ENCODE measurements around the gene BICRAL. TPM values are rescaled to one million over a fixed set of nuclear protein-coding genes. Genes with fewer than 3 reads are reported as not detected.
"Not testable (repeated sequence)": the region's sequence is repeated elsewhere in the genome, so short reads cannot be mapped to it uniquely, and the experiment has no call there.

BICRAL gene
- total RNA-seq, 3 donors from 2014 or later: 7.6 to 8.5 (median 8.2) TPM

DNA sequence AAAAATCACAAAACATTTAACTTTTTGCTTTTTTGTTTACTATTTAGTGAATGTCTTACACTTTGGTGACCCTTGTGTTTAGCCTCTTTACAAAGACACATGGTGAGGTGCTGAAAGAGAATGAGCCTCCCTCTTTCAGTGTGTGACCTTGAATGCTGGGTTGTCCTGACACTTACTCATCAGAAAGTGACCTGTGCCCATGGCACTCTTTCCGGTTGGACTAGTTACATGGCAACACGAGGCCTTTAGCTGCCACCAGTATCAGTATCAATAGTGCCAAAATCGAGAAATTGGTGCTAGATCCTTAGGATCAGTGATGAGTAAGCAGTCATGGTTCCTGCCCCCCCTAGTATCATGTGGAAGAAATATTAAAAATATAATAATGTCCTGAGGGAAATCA lies 95.8 kb downstream of the BICRAL start:
- Mint-ChIP-seq H3K27me3 (ENCODE audit: low read depth) (no peaks in the 10 kb centered on the region), H3K4me1 (ENCODE audit: low read depth) (peaks cover 13% of the 10 kb centered on the region), H3K9me3 (no peaks in the 10 kb centered on the region), H3K4me3 (peak overlapping the region; percentile 61), H3K36me3 (ENCODE audit: insufficient read depth) (peaks cover 12% of the 10 kb centered on the region)
- ATAC-seq: no peak
- DNase-seq: no peak

DNA sequence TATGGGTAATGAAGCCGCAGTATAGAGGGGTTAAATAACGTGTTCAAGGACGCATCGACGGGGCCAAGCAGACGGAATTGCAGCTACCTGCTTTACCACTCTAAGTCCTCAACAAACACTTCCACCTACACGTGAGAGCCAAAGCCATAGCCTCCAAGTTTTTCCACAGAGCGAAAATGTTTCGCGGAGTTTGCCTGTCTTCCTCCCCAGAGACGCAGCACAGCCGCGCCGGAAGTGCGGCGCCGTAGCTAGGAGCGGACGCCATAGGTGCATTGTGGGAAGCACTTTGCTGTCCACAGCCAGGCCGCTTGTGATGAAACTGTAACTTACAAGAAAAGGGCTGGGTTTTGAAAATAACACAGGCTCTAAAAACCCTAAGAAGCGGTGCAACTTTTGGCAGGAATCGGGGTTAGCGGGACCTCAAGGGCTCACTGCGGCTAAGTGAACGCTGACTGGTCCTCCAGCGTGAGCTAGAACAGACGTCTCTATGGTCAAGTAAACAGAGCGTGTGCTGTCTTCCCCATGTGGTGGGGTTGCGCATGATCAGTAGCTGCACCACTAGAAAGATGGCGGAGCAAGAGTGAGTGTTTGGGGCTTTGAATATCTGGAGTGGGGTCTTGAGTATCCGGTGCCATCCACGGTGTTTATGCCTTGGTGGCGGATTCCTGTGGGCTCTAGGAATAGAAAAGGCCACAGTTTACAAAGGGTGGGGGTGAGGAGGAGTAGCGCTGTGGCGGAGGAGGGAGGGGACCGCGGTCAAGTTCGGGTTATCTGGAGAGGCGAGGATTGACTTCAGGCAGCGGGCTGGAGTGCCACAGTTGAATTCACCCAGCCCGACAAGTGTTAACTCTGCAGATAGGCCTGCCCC lies 97.8 kb downstream of the BICRAL start, which contains the start of gene RPL7L1:
Gene RPL7L1, plus strand, starts transcription at position 245 of the 868 bp plus-strand sequence. Its CDS starts 295 bp downstream, at position 540.
- Mint-ChIP-seq H3K27me3 (ENCODE audit: low read depth) (no peaks in the 10 kb centered on the region), H3K9me3 (no peaks in the 10 kb centered on the region), H3K4me1 (ENCODE audit: low read depth) (peaks cover 23% of the 10 kb centered on the region), H3K4me3 (peak within 1 kb of the TSS; percentile 100), H3K36me3 (ENCODE audit: insufficient read depth) (peaks cover 26% of the 10 kb centered on the region)
- ATAC-seq (peak; percentile 94 to 95), DNase-seq (peak; percentile 75)

DNA sequence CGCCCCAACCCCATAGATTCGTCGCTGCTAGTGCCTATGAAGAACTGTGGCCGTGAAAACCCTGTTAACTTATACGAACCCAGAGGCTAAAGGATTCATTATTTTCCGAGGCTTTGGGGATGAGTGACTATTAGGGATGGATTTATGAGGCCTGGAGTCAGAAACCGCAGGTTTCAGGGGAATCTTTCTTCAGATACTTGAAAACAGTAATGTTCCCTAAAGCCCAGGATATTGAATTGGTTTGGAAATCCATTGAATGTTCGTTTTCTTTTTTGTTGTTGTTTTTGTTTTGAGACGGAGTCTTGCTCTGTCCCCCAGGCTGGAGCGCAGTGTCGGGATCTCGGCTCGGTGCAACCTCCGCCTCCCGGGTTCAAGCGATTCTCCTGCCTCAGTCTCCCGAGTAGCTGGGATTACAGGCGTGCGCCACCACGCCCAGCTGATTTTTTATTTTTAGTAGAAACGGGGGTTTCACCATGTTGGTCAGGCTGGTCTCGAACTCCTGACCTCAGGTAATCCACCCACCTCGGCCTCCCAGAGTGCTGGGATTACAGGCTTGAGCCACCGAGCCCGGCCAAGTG lies 98.5 kb downstream of the BICRAL start:
- ATAC-seq: not testable (repeated sequence)

DNA sequence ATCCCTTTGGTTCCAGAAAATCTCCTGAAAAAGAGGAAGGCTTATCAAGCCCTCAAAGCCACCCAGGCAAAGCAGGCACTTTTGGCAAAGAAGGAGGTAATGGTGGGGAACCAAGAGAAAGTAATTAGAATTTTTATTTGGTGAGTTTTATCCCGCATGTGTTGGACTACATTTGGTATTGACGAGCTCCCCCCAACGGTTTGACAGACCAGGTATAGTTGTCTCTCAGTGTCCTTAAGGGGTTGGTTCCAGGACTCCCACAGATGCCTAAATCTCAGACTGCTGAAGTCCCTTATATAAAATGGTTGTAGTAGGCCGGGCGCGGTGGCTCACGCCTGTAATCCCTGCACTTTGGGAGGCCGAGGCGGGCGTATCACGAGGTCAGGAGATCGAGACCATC lies 99.0 kb downstream of the BICRAL start:
- not testable (repeated sequence) for H3K9me3 Mint-ChIP-seq; DNase-seq; ATAC-seq; H3K27me3 Mint-ChIP-seq (ENCODE audit: low read depth)
- peak overlapping the region; percentile 100 for H3K4me3 Mint-ChIP-seq
- peaks cover 33% of the 10 kb centered on the region for H3K36me3 Mint-ChIP-seq (ENCODE audit: insufficient read depth)
- peaks cover 23% of the 10 kb centered on the region for H3K4me1 Mint-ChIP-seq (ENCODE audit: low read depth)

More for the DNA sequence above, 98.5 kb downstream of the BICRAL start:
- Mint-ChIP-seq H3K4me3 (peak overlapping the region; percentile 100), H3K36me3 (ENCODE audit: insufficient read depth) (peaks cover 29% of the 10 kb centered on the region), H3K4me1 (ENCODE audit: low read depth) (peaks cover 23% of the 10 kb centered on the region)
- H3K27me3 Mint-ChIP-seq (ENCODE audit: low read depth); DNase-seq; H3K9me3 Mint-ChIP-seq: not testable (repeated sequence)

DNA sequence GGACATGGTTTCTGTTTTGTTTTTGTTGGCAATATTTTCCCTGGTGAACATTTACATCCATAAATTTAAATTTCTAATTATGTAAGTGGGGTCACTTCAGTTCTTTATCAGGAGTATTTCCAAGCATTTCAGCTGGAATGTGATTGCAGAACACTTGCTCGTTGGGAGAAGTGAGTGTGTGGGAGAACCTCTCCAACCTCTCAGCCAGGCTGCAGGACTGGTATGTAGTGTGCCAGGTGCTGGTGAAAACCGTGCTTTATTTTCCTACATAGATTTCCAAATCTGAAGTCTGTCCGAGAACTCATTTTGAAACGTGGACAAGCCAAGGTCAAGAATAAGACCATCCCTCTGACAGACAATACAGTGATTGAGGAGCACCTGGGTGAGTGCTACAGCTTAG lies 103.8 kb downstream of the BICRAL start:
- Mint-ChIP-seq H3K36me3 (ENCODE audit: insufficient read depth) (peaks cover 29% of the 10 kb centered on the region), H3K4me3 (no peak overlapping the region)
- ATAC-seq: no peak

DNA sequence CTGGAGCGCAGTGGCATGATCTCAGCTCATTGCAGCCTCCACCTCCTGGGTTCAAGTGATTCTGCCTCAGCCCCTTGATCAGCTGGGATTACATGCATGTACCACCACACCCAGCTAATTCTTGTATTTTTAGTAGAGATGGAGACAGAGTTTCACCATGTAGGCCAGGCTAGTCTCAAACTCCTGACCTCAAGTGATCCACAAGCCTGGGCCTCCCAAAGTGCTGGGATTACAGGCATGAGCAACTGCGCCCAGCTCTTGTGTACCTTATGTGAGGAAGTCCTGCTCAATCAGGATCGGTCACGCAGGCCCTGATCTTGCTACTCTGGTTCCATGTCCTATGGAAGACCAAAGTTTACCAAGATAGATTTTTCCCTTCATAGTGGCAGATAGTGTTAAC lies 106.3 kb downstream of the BICRAL start:
- Mint-ChIP-seq H3K4me1 (ENCODE audit: low read depth) (peaks cover 26% of the 10 kb centered on the region), H3K36me3 (ENCODE audit: insufficient read depth) (peaks cover 24% of the 10 kb centered on the region)
- not testable (repeated sequence) for ATAC-seq; H3K27me3 Mint-ChIP-seq (ENCODE audit: low read depth); DNase-seq; H3K9me3 Mint-ChIP-seq; H3K4me3 Mint-ChIP-seq

More for the DNA sequence above, 103.8 kb downstream of the BICRAL start:
- H3K4me1 Mint-ChIP-seq (ENCODE audit: low read depth): peaks cover 28% of the 10 kb centered on the region
- no peak for DNase-seq
- no peaks in the 10 kb centered on the region for H3K9me3 Mint-ChIP-seq
- H3K27me3 Mint-ChIP-seq (ENCODE audit: low read depth): no peaks in the 10 kb centered on the region

DNA sequence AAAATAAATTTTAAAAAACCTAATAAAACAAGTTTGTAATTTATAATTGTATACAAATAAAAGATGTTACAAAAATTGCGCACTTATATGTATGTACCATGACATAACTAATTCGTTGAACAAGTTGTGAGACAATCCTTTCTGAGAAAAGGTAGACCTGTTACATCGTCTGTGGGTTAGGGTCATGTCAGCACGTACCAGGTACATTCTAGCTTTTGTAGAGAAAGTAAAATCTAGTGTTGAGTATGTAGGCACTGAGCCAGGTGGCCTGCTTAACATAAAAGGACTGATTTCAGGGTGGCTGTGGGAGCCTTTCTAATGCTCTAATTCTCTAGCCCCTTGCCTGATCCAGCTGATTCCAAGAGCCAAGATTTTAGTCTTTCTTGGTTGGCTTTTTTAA lies 108.0 kb downstream of the BICRAL start:
- peaks cover 10% of the 10 kb centered on the region for H3K36me3 Mint-ChIP-seq (ENCODE audit: insufficient read depth)
- H3K4me1 Mint-ChIP-seq (ENCODE audit: low read depth): peaks cover 20% of the 10 kb centered on the region
- H3K27me3 Mint-ChIP-seq (ENCODE audit: low read depth): no peaks in the 10 kb centered on the region
- ATAC-seq: no peak
- no peak for DNase-seq
- H3K4me3 Mint-ChIP-seq: peak overlapping the region; percentile 93
- no peaks in the 10 kb centered on the region for H3K9me3 Mint-ChIP-seq

DNA sequence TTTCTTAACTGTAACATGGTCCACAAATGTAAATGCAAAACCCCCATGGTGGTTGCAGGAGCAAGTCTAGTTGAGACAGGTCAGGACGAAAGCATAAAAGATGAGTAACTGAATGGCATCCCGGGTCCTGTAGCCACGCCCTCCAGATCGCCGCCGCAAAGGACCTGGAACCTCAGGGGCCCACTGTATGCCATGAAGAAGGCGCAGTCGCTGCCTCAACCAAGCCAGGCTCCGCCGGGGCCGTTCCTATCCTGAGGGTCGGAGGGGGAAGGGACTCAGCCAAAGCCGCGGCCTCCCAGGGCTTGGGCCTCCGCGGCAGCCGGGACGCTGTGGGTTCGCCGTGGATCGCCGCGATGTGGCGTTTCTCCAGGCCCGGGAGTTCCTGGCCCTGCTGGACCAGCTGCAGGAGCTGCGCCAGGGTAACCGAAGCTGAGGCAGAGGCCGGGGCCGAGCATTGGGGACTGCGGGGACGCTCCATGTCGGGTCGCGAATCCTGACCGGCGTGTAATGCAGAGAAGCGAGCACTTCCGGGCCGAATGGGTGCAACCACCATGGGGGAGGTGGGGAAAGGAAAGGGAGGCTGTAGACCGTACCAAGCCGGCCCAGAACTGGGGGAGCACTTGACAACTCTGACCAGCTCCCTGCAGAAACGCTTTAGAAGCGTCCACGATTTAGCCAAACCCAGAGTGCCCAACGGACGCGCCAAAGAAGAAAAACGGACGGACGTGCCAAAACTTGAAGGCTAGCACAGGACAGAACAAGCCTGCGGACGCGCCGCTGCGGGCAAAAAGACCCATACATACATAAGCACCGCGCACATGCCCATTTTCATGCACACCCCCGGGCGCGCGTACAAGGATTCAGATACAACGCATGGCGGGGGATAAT lies 108.7 kb downstream of the BICRAL start:
- Mint-ChIP-seq H3K4me3 (peak overlapping the region; percentile 93), H3K4me1 (ENCODE audit: low read depth) (peaks cover 20% of the 10 kb centered on the region), H3K9me3 (no peaks in the 10 kb centered on the region)

DNA sequence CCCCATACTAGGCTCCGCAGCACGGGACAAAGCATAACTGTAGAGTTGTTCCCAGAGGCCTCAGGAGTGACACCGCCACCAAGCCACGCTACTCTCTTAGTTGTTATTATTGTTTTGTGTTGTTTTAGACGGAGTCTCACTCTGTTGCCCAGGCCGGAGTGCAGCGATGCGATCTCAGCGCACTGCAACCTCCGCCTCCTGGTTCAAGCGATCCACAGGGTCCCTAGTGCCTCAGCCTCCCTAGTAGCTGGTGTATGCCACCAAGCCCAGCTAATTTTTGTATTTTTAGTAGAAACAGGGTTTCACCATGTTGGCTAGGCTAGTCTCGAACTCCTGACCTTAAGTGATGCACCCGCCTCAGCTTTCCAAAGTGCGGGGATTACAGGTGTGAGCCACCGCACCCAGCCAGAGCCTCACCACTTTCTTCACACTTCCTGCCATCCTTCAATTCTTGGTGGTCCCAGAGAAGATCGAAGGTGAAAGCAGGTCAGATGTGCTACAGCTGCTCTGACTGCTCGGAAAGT lies 109.4 kb downstream of the BICRAL start:
- Mint-ChIP-seq H3K36me3 (ENCODE audit: insufficient read depth) (peaks cover 2% of the 10 kb centered on the region), H3K9me3 (no peaks in the 10 kb centered on the region), H3K4me3 (peak overlapping the region; percentile 93), H3K4me1 (ENCODE audit: low read depth) (peaks cover 20% of the 10 kb centered on the region), H3K27me3 (ENCODE audit: low read depth) (no peaks in the 10 kb centered on the region)
- no peak for DNase-seq
- ATAC-seq: no peak

More for the DNA sequence above, 108.7 kb downstream of the BICRAL start:
- Mint-ChIP-seq H3K36me3 (ENCODE audit: insufficient read depth) (peaks cover 9% of the 10 kb centered on the region), H3K27me3 (ENCODE audit: low read depth) (no peaks in the 10 kb centered on the region)
- ATAC-seq (peak; percentile 92 to 93), DNase-seq (peak; percentile 83)

DNA sequence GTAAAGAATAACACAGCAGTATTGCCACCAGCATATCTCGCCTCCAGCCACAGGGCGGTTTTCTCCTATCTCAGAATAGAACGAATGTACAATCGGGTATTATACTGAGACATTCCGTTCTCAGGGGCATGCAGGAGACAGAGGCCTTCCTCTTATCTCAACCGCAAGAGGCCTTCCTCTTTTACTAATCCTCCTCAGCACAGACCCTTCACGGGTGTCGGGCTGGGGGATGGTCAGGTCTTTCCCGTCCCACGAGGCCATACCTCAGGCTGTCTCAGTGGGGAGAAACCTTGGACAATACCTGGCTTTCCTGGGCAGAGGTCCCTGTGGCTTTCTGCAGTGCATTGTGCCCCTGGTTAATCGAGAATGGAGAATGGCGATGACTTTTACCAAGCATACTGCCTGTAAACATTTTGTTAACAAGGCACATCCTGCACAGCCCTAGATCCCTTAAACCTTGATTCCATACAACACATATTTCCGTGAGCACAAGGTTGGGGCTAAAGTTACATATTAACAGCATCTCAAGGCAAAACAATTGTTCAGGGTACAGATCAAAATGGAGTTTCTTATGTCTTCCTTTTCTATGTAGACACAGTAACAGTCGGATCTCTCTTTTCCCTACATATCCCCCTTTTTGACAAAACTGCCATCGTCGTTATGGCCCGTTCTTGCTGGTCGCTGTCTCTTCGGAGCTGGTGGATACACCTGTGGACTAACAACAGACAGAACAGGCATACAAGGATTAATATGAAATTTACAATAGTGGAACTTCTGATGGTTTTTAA lies 112.4 kb downstream of the BICRAL start:
- not testable (repeated sequence) for DNase-seq; ATAC-seq; H3K36me3 Mint-ChIP-seq (ENCODE audit: insufficient read depth); H3K4me3 Mint-ChIP-seq; H3K9me3 Mint-ChIP-seq; H3K27me3 Mint-ChIP-seq (ENCODE audit: low read depth)
- peaks cover 18% of the 10 kb centered on the region for H3K4me1 Mint-ChIP-seq (ENCODE audit: low read depth)

DNA sequence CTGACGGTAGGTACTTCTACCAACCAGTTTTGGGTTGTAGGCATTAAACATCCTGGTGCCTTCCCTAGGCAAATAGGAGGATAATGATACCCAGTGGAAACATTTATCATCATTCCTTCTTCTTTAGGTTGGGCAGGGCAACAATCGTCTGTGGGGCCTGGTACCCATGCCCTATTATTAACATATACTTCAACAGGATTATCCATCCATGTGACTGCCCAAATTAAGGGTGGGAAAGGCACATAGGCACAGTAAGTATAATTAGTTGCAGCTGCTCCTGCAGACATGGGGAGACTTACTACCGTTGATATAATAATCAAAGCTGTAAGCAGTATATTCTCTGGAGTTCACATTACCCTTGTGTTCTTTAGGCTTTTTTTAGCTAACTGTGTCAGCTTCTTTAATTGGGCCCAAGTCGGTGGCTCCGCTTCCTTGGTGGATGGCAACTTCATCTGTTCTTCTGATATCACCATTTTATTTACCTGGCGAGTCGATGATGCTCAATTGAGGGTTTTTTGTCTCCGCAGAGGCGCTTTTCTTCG lies 114.4 kb downstream of the BICRAL start:
- Mint-ChIP-seq H3K36me3 (ENCODE audit: insufficient read depth) (no peaks in the 10 kb centered on the region), H3K4me3 (no peak overlapping the region), H3K4me1 (ENCODE audit: low read depth) (peaks cover 4% of the 10 kb centered on the region), H3K9me3 (no peaks in the 10 kb centered on the region), H3K27me3 (ENCODE audit: low read depth) (no peaks in the 10 kb centered on the region)
- DNase-seq: no peak
- ATAC-seq: no peak

DNA sequence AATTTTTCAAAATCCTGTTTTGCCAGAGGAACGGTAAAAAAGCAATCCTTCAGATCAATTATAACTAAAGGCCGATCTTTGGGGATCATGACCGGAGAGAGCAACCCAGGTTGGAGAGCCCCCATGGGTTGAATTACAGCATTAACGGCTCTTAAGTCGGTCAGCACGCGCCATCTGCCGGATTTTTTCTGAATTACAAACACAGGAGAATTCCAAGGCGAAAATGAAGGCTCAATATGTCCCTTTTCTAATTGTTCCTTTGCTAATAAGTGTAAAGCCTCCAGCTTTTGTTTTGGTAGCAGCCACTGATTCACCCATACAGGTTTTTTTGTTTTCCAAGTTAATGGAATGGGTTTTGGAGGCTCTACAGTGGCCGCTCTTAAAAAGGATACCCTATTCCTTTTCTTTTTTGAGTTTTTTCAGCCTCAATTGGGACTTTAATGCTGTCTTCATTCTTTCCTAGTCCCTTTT lies 117.1 kb downstream of the BICRAL start:
- ATAC-seq: no peak
- Mint-ChIP-seq H3K4me1 (ENCODE audit: low read depth) (peaks cover 13% of the 10 kb centered on the region), H3K36me3 (ENCODE audit: insufficient read depth) (no peaks in the 10 kb centered on the region), H3K27me3 (ENCODE audit: low read depth) (no peaks in the 10 kb centered on the region), H3K4me3 (no peak overlapping the region), H3K9me3 (no peaks in the 10 kb centered on the region)
- peak; percentile 66 for DNase-seq

DNA sequence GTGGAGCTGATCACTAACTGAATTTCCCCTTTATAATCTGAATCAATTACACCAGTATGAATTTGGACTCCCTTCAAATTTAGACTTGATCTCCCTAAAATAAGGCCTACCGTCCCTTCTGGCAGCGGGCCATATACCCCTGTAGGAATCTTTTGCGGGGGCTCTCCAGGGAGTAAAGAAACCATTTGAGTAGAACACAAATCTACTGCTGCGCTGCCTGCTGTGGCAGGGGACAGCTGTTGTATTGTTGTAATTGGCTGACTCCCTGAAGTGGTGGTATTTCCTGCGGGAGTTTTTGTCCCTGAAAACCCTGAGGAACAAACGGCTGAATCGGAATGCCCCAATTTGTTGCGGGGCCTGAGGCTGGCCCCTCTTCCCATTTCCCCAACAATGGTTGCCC lies 118.0 kb downstream of the BICRAL start:
- no peaks in the 10 kb centered on the region for H3K9me3 Mint-ChIP-seq
- no peak overlapping the region for H3K4me3 Mint-ChIP-seq
- no peaks in the 10 kb centered on the region for H3K36me3 Mint-ChIP-seq (ENCODE audit: insufficient read depth)
- ATAC-seq (no peak), DNase-seq (no peak)
- no peaks in the 10 kb centered on the region for H3K27me3 Mint-ChIP-seq (ENCODE audit: low read depth)
- H3K4me1 Mint-ChIP-seq (ENCODE audit: low read depth): peaks cover 13% of the 10 kb centered on the region

Measured in activated T-cell treated with anti-CD3 and anti-CD28 coated beads, Interleukin-2, amount 50 U/mL, for 4 hours (primary cell).